Brain pericyte (primary cell): ENCODE results near the gene SMYD1.
A peak's percentile ranks its signal among the peaks of the same experiment; 100 is the strongest.

Experiments
- DNase-seq: peaks from one replicate; pipeline ENCODE4 v3.0.0-alpha.2; 2012; ENCODE audit warnings: low read depth, low spot score

The SMYD1 gene

DNA sequence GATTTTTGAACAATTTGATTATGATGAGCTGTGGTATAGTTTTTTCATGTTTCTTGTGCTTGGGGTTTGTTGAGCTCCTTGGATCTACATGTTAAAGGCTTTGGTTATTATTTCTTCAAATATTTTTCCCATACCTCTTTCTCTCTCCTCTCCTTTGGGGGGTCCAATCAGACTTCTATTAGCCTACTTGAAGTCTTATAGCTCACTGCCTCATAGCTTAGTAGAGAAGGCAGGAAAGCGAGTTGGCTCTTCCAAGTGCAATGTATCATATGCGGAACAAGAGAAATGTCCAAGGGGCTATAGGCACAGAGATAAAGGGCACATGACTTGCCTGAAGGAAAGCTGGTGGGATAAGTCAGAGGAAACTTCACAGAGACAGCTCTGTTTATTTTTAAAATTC, 74.3 kb downstream of the SMYD1 start:
- no peak for DNase-seq

- no peak for DNase-seq
Observed at GRCh38 chr2:88144271-88144670, 76.6 kb downstream of the SMYD1 start.

GRCh38 chr2:88144914-88145497, 77.4 kb downstream of the SMYD1 start:
- no peak for DNase-seq

- DNase-seq: no peak
Observed at GRCh38 chr2:88146590-88146989, 79.0 kb downstream of the SMYD1 start.

DNA sequence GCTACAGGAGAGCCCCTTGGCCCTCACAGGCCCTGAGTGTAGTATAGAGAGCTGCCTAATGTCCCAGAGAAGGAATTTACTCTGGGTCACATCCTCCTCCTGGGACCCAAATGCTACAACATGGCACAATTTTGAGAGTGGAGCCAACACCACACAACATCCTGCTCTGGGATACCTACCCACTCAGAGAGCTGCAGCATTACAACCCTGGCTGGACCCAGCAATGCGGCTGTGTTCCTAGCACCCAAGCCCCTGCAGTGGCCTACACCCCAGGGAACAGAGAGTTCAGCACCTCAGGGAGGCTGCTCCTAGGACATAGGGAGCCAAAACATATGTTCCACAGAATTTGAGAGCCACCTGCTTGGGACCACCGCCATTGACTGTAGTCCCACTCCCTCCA, 79.5 kb downstream of the SMYD1 start:
- DNase-seq: no peak

DNA sequence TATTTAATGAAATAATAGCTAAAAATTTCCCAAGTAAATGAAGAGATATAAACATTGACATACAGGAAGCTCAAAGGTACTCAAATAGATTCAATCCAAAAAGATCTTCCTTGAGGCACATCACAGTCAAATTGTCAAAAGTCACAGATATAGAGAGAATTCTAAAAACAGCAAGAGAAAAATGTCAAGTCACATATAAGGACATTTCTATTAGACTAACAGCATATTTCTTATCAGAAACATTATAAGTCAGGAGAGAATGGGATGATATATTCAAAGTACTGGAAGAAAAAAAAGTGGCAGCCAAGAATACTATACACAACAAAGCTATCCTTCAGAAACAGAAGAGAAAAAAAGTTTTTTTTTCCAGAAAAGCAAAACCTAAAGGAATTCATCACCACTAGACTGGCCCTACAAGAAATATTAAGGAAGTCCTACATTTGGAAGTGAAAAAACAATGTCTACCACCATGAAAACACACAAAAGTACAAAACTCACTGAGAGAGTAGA, 81.4 kb downstream of the SMYD1 start:
- DNase-seq: no peak

- no peak for DNase-seq
Observed at GRCh38 chr2:88159481-88159880, 91.9 kb downstream of the SMYD1 start.

DNA sequence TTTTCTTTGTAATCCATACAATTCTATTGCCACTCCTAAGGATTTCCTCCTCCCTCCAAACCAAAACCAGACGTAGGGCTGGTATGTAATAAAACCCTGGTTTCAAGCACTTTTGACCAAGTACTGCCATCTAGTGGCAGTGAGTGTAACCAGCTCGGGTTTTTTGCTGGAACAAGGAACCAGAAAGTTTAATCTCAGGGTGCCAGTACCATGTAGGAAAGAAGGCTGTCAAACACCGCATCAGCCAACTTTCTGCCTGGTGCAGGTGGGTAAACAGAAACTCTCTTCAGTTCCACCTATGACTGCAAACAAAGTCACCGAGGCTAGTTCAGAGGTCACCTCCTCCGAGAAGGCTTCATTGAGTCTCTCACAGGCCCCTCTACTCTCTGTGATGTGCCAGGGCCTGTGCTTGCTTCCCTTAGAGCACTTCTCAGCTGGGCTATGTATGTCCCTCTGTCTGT, 92.4 kb downstream of the SMYD1 start:
- DNase-seq: peak; percentile 6

DNA sequence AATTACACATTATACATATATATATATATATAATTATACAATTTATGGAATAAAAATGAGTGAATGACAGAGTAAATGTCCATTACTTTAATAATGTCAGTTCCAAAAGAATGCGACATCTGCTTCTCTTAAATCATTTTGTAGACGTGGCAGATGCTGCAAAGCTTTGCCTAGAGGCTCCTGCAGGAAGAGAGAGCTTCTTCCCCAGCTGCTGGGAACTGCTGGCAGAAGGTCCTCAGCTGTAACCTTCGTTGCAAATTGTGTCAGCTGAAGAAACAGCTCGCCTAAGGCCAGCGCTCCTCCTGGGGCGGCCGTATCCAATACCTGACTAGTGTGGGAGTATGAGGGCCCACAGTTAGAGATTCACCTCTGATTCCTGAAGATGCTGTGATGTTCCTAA, 92.9 kb downstream of the SMYD1 start:
- no peak for DNase-seq

DNA sequence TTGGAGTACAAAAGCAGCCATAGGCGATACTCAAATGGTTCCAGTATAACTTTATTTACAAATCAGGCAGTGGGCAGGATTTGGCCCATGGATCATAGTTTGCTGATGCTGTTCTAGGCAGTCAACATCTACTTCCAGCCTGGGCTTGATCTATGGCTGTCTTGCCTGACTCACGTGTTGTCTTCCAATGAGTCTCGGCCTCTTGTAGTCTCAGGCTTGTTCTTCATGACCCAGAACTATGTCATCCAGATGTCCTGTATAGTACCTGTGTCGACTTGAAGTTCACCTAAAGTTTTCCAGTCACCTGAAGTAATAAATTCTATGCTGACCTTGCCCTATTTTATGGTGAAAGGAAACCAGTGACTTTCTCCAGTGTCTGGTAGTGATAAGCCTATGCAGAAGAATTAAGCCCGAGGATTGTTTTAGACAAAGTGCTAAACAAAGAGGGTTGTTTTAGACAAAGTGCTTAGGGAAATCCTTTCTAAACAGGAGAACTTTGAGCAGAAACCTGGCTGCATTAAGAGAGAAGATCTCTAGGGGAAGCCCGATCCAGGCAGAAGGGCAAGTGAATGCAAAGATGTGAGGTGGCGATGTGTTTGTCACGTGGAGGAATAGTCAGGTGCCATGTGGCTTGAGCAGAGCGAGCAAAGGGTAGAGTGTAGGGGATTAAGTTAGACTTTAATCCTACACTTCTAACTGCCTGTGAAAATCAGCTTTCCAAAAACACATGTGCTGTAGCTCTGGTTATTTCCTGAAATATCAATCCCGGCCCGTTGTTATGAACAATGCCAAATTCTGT, 94.0 kb downstream of the SMYD1 start:
- DNase-seq: no peak
